ENCODE data around the gene REM2.

DNA sequence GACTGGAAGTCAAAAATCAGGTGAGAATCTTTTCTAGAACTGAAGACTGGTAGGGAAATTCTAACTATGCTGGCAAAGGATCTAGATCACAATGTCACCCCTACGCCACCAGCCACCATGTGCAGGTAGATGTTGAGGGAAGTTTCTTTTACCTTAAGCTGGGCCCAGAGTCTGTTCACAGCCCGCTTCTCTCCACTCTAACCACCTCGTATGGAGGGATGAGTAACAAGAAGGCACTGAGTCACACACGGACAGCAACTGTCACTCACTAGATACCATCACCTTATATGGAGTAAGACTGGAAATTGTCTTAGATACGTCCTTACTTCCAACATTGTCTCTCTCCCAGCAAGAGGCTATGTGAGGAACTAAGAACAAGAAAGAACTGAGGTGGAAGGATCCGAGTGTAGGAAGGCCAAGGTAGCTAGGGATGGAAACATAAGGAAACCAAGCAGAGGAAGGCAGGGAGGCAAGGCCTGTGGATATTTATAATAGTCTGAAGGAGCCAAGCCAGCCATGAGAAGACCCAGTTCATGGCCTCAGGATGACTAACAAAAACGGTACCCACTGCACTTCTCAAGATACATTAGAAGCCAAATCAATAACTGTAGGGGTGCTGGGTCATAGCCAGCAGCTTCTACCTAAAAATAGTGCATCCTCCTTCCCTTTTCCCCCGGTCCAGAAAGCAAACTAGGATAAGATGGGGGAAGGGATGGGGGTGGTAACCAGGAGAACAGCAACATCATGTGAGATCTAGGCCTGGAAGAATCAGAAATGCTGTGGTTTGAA is 15.5 kb downstream of the REM2 start:
- TF ChIP-seq, protein P1, sequence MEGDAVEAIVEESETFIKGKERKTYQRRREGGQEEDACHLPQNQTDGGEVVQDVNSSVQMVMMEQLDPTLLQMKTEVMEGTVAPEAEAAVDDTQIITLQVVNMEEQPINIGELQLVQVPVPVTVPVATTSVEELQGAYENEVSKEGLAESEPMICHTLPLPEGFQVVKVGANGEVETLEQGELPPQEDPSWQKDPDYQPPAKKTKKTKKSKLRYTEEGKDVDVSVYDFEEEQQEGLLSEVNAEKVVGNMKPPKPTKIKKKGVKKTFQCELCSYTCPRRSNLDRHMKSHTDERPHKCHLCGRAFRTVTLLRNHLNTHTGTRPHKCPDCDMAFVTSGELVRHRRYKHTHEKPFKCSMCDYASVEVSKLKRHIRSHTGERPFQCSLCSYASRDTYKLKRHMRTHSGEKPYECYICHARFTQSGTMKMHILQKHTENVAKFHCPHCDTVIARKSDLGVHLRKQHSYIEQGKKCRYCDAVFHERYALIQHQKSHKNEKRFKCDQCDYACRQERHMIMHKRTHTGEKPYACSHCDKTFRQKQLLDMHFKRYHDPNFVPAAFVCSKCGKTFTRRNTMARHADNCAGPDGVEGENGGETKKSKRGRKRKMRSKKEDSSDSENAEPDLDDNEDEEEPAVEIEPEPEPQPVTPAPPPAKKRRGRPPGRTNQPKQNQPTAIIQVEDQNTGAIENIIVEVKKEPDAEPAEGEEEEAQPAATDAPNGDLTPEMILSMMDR (IDR thresholded peaks at IDR 0.05; ENCODE audit: low read length): no peak
- TF ChIP-seq EZH2 (optimal IDR thresholded peaks at IDR 0.05; ENCODE audit: low read depth, low read length) (no peak), EZH2phosphoT487 (IDR thresholded peaks at IDR 0.05; ENCODE audit: low read length) (no peak)
